GM18511 (cell line): ENCODE data around the gene COTL1.

Experiments used
- ATAC-seq: cut with Tn5 transposase; IDR thresholded peaks from one replicate; pipeline ENCODE4 v1.9.1; 2021; ENCODE audit warnings: mild to moderate bottlenecking, moderate library complexity; ENCODE audit not compliant: unreplicated experiment

Gene COTL1

GRCh38 chr16:84555418-84556196 lies 62.3 kb downstream of the COTL1 start:
- ATAC-seq: no peak

- no peak for ATAC-seq
These were observed 63.1 kb downstream of the COTL1 start for GRCh38 chr16:84554627-84555328.

GRCh38 chr16:84553873-84554399 lies 63.9 kb downstream of the COTL1 start:
- no peak for ATAC-seq

GRCh38 chr16:84552135-84552534 lies 65.7 kb downstream of the COTL1 start:
- ATAC-seq: no peak

- no peak for ATAC-seq
These were observed 67.8 kb downstream of the COTL1 start for GRCh38 chr16:84550096-84550495.

- no peak for ATAC-seq
These were observed 68.7 kb downstream of the COTL1 start for GRCh38 chr16:84548971-84549844.

GRCh38 chr16:84548508-84548907 lies 69.4 kb downstream of the COTL1 start:
- ATAC-seq: no peak

GRCh38 chr16:84547546-84548061 lies 70.3 kb downstream of the COTL1 start:
- no peak for ATAC-seq

GRCh38 chr16:84546669-84547545 lies 71.0 kb downstream of the COTL1 start:
- ATAC-seq: no peak

GRCh38 chr16:84545114-84545737 lies 72.7 kb downstream of the COTL1 start:
- ATAC-seq: no peak

GRCh38 chr16:84544031-84544773 lies 73.7 kb downstream of the COTL1 start:
- no peak for ATAC-seq

GRCh38 chr16:84543253-84543652 lies 74.6 kb downstream of the COTL1 start:
- no peak for ATAC-seq

GRCh38 chr16:84541999-84542817 lies 75.7 kb downstream of the COTL1 start:
- no peak for ATAC-seq

- ATAC-seq: no peak
These were observed 77.7 kb downstream of the COTL1 start for GRCh38 chr16:84540194-84540593.

- ATAC-seq: no peak
These were observed 79.5 kb downstream of the COTL1 start for GRCh38 chr16:84538222-84538840.

- ATAC-seq: no peak
These were observed 80.3 kb downstream of the COTL1 start for GRCh38 chr16:84537491-84538151.

- ATAC-seq: no peak
These were observed 82.0 kb downstream of the COTL1 start for GRCh38 chr16:84535851-84536250.
